LNCAP (cell line): ENCODE results near the gene TMOD1.

Experiments
- TF ChIP-seq, protein P1 (sequence below): fragments of 450-650 bp; IDR thresholded peaks from 2 replicates; pipeline ENCODE4 v1.5.1; 2017; ENCODE audit warnings: mild to moderate bottlenecking

Gene TMOD1

DNA sequence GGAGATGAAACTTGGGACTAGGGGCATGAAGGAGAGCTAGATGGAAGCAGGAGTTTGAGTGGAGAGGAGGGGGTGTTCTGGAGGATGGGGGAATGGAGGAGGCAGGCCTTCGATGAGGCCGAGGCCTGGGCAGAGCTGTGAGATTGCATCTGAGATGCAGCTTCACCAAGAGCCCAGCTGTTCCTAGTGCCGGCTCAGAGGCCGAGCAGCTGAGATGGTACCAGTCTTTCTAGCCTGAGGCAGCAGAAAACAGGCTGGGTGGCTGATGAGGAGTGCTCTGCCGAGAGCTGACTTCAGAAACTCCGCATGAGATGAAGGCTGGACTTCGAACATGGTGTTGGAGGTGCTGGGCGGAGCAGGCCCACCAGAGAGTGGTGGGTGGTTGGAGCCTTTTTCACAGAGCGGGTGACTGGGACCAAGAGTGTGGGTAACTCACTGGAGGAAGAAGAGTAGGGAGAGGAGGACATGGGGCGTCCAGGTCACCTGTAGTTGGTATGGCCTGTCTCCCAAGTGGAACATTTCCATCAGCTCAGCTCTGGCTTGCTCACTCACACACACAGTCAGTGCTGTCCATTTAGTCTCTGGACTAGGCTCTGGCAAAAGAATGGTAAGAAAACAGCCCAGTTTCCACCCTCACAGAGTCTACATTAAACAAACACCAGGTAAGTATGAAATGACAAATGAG, 54.7 kb downstream of the TMOD1 start:
- TF ChIP-seq, protein P1, sequence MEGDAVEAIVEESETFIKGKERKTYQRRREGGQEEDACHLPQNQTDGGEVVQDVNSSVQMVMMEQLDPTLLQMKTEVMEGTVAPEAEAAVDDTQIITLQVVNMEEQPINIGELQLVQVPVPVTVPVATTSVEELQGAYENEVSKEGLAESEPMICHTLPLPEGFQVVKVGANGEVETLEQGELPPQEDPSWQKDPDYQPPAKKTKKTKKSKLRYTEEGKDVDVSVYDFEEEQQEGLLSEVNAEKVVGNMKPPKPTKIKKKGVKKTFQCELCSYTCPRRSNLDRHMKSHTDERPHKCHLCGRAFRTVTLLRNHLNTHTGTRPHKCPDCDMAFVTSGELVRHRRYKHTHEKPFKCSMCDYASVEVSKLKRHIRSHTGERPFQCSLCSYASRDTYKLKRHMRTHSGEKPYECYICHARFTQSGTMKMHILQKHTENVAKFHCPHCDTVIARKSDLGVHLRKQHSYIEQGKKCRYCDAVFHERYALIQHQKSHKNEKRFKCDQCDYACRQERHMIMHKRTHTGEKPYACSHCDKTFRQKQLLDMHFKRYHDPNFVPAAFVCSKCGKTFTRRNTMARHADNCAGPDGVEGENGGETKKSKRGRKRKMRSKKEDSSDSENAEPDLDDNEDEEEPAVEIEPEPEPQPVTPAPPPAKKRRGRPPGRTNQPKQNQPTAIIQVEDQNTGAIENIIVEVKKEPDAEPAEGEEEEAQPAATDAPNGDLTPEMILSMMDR: no peak

DNA sequence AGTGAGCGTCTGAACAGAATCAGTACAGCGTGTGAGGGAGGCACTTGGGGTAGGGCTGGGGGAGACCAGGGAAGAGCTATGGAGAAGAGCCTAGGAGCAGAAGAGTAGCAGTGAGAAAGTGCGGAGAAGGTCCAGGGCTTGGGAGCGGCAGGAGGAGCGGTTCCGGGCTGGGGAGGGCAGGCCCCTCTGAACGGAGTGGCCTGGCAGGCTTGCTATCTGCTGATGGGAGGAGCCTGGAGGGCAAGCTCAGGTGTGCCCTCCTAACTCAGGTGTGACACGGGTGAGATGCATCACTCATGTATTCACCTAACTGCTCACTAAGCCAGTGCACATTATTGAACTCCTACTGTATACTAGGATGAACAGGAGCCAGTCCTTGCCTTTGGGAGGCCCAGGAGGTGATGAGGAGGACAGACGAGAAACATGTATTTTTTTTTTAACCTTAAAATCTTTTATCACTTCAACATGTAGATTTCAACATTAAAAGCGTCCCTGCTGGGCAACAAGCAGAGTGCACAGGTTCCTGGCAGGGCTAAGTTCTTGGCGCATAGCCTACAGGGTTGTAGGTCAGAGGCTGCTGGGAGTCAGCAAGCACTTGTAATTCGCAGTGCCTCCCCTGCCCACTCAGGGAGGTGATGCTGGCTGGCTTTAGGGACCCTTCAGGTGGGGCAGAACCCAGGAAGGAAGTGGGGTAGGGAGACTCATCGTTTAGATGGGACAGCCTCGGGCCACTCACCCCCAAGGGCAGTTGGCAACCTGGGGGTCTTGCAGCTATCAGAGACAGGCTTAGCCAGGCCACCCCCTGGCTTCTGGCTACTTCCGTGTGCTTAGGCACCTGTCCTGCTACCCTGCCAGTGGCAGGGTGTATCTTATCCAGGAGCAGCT, 55.5 kb downstream of the TMOD1 start:
- TF ChIP-seq, protein P1: no peak

DNA sequence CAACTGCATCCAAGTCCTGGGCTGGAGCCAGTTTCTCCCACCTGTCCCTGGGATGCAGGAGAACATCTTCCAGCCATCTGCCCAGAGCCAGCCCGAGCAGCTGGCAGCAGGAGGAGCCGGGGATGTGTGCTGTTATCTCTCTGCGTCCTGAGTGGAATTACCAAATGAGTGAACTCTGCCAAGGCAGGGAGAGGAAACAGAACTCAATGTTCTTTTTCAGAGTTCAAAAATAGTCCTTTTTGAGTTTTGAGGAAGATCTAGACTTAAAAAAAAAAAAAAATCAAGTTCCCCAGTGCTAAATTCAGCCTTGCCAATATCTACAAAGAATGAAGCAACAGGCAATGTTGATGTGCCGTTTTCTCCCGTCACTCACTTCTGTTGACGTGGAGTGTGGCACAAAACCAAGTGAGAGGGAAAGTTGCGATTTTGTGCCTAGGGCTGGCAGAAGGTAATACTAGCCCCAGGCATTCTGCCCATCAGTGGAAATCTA, 56.2 kb downstream of the TMOD1 start:
- TF ChIP-seq, protein P1: no peak

DNA sequence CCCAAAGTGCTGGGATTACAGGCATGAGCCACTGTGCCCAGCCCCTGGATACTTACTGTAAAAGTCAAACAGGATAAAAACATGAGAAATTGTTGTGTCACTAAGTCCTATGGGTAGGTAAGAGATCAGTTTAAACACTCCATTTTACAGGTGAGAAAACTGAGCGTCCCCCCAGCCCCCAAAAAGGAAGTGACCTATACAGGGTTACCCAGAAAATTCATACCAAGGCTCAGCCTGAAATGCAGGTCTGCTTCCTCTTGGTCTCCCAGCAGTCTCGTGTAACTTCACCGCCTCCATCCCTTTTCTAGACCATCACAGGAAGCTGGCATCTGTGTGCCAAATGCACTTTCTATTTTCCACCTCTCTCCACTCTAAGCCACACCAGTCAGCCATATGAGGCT, 57.2 kb downstream of the TMOD1 start:
- TF ChIP-seq, protein P1: no peak

DNA sequence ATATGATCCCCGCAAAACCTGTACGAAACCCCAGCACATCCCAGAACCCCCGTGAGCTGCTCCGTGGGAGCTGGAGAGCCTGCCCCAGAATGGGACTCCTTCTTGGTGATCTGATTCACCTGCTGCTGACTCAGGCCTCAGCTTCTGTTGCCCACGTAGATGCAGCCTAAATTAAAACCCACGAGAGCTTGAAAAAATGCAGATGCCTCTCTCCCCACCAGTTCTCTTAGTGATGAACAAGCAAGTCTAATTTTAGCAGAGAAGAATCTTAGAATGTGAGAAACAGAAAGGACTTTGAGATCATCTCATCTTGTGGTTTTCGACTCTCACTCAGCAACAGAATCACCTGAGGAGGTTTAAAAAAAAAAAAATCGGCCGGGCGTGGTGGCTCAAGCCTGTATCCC, 57.6 kb downstream of the TMOD1 start:
- TF ChIP-seq, protein P1: no peak

DNA sequence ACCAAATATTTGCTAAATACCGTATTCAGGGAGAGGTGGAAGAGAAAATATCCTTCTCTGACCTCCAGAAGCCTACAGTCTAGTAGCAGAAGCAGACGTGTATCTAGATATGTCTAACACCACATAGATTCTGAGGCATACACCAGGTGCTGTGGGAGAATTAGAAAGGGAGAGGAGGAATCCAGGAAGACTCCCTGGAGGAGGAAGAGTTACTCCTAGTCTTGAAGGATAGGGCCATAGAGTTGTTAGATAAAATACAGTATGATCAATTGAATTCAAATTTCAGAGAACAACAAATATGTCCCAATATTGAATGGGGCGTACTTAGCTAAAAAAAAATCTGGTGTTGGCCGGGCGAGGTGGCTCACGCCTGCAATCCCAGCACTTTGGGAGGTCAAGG, 58.7 kb downstream of the TMOD1 start:
- TF ChIP-seq, protein P1: no peak

DNA sequence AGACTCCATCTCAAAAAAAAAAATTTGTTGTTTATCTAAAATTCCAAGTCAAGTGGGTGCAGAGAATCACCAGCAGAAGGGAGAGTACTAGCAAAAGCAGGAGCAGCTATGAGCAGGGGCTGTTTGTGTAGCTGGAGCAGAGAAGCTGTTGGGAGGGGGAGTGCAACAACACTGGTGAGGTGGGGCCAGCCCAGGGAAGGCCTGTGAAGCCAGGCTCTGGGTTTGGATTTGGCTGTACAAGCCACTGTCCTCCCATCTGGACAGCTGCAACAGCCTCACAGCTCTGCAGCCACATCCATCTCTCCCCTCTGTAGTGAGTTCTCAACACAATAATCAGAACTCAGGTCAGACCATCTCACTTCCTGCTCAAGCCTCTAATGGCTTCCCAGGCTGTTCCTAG, 59.4 kb downstream of the TMOD1 start:
- TF ChIP-seq, protein P1: no peak
